HG02884 (cell line): ENCODE measurements around the gene FAM221A.
"Not testable (repeated sequence)": the region's sequence is repeated elsewhere in the genome, so short reads cannot be mapped to it uniquely, and the experiment has no call there.

Experiments
- ATAC-seq: cut with Tn5 transposase; IDR thresholded peaks from one replicate; pipeline ENCODE4 v1.9.1; 2021; ENCODE audit warnings: mild to moderate bottlenecking, moderate library complexity; ENCODE audit not compliant: unreplicated experiment

Gene FAM221A

DNA sequence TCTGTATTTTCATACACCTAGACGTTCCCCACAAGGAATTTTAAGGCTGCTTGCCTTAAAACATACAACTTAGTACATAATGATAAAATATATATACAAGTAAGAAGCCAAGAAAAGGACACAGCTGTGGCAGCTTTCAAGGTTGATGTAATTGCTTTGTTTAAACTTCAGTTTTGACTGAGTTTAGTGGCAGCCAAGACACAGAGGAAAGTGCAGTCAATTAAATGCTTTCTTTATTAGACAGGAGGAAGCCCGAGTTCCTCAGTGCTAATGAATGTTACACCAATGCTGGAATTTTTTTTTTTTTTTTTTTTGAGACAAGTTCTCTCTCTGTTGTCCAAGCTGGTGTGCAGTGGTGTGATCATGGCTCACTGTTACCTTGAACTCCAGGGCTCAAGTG is 18.8 kb downstream of the FAM221A start:
- ATAC-seq = no peak

DNA sequence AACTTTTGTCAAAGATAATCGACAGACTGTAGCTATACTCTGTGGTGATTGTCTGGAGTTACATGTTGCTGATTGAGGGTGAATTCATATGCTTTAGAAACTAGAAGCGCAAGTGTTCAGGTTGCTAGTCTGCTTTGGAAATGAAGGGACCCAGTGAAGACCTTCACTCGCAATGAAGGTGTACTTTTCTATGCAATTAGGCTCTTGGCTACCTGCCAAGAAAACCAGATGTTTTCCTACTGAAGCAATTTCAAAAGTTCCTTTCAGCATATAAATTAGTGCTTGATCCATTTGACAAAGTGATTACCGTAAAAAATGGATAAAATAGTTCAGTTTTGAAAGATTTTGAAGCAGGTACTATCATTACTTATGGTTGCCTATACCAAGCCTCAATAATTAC is 20.0 kb downstream of the FAM221A start:
- ATAC-seq = no peak

DNA sequence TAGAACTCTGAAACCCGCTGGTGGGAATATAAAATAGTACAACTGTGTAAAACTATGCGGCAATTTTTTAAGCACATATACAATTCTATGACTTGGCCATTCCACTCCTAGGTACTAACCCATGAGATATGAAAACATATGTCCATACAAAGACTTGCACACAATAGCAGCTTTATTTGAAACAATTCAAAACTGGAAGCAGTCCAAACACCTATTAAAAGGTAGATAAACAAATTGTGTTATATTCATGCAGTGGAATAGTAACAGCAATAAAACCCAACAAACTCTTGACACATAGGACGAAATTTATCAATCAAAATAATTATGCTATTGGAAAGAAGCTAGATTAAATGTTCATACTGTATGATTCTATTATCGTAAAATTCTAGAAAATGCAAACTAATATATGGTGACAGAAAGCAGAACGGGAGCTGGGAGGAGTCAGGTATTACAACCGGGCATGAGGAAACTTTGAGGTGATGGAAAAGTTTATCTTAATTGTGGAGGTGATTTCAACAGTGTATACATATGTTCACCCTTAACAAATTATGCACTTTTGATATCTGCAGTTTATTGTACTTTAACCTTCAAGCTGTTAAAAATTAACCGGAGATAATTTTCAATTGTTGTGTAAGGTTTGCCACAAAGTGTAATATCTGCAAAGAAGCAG is 29.2 kb downstream of the FAM221A start:
- ATAC-seq = no peak

DNA sequence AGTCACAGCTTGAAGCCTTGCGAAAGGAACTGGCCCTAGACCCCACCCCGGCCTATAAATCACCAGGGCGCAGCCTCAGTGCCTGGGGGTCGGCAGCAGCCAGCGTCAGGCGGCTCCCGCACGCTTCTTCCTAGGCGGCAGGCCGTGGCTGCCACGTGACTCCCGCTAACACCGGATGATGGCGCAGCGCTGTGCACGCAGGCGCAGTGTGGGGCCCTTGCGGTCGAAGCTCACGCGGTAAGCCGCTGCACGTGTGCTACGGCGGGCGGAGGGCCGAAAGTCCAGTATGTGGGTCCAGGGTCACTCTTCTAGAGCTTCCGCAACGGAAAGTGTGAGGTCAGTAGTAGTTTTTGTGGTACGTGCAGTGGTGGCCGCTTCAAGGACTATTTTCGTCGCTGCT is 30.0 kb downstream of the FAM221A start, which contains the start of gene STK31:
STK31 (plus strand) TSS at position 220 of the 400 bp plus-strand sequence; CDS start at position 287, 67 bp downstream.
- no peak for ATAC-seq

DNA sequence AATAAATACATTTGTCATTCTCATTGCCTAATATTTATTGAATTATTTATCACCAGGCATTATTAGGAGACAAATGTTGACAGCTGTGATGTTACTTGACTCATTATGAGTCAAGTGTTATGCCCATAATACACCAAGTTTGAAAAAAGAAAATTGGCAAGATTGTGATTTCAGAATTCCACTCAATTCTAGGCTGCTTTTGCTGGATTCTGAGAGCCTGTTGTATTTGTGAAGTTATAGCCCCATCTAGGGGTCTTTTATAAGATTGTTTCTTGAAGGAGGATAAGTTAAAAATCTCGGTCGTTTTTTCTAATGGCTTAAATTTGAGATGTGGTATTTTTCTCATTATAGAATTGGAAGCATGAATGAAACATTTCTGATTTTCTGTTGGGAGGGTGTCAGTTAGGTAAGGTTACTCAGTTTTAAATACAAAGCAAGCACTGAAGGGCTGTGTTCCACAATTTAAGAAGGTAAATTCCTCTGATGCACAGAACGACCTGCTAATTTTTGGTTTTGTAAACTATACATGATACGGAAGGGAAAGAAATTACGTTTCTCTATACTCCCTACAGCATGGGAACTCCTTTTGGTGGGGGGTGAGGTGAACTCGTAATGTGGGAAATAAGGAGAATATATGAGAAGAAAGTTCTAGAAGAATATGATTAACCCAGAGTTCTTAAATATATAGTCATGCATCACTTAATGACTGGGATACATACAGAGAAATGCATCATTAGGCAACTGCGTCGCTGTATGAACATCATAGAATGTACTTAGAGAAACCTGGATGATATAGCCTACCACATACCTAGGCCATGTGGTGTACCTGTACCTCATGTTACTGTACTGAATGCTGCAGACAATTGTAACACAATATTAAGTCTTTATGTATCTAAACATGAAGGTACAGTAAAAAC is 32.6 kb downstream of the FAM221A start:
- no peak for ATAC-seq

DNA sequence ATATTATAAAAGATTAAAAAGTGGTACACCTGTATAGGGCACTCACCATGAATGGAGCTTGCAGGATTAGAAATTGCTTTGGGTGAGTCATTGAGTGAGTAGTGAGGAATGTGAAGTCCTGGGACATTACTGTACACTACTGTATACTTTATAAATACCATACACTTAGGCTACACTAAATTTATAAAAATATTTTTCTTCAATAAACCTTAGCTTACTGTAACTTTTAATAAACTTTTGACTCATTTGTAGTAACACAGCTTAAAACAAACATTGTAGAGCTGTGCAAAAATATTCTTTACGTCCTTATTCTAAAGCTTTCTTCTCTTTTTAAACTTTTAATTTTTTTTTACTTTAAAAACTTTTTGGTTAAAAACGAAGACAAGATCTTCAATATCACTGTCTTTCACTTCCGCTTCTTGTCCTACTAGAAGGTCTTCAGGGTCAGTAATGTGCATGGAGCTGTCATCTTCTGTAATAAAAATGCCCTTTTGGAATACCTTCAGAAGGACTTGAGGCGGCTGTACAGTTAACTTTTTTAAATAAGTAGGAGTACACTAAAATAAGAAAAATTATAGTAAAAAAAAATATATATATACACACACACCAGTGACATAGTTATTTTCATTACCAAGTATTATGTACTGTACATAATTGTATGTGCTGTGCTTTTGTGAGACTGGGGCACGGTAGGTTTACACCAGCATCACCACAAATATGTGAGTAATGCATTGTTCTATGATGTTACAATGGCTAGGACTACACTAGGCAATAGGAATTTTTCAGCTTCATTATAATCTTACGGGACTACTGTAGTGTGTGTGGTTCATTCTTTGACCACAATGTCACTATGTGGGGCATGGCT is 33.5 kb downstream of the FAM221A start:
- ATAC-seq = no peak

DNA sequence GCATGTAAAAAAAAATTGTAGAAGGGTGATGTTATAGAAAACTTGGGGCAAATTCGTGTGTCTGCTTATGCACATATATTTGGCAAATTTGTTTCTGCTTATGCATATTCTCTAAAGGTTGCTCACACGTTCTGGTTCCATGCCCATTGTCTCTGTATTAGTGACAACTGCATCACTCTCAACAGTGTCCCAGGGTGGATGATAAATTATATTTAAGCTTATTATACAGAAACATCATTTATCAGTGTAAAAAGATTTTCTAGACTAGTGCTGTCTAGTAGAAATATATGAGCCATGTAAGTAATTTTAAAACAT is 34.1 kb downstream of the FAM221A start:
- ATAC-seq = no peak

DNA sequence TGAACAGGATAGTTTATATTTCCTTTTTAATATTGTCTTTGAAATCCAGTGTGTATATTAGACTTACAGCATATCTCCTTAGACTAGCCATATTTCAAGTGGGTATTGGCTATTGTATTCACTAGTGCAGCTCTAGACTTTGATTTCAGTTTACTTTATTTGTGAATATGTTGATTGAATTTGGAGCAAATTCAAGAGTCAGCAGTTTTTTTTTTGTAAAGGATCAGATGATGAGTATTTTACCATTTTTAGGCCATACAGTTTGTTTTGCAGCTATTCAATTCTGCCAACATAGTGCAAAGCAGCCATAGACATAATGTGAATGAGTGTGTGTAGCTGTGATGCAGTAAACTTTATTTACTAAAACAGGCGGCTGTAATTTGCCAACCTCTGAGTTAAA is 34.6 kb downstream of the FAM221A start:
- ATAC-seq = no peak

DNA sequence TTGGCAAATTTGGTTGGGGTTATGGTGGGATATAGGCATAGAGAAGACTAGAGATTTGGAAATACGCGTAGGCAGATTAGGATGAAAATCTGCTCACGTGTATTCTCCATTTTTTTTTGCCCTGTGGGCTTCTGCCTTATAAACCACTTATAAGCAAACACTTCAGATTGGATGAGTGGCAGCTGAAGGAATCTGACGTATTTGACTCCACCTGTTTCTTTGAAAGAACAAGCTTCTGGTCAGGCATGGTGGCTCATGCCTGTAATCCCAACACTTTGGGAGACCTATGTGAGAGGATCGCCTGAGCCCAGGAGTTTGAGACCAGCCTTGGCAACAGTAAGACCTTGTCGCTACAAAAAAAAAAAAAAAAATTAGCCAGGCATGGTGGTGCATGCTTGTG is 35.1 kb downstream of the FAM221A start:
- no peak for ATAC-seq

DNA sequence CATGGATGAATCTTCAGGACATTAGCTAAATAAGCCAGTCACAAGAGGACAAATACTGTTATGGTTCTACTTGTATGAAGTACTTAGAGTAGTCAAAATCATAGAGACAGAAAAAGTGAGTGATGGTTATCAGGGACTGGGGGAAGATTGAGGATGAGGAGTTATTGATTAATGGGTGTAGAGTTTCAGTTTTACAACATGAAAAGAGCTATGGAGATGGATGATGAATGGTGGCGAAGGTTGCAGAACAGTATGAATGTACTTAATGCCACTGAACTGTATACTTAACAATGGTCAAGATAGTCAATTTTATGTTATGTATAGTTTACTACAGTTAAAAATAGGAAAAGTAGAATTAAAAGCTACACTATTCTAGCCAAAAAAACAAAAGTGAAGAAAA is 37.8 kb downstream of the FAM221A start:
- no peak for ATAC-seq

DNA sequence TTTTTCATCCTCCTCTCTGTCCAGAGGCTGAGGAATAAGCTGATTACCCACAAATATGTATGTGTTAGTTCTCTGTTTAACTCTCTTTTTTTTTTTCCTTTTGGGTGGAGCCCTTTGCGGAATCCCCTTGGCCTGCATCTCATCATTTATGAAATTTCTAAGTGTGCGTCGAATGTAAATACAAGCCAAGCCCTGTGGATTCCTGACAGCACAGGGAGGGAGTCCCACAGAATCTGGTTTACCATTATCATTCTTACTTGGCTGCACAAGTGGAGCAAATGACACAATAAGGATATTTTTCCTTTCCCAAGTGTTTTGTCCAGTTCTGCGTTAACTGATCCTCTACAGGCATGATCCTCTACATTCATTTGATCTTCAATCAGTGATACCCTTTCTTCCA is 41.5 kb downstream of the FAM221A start:
- ATAC-seq = no peak

DNA sequence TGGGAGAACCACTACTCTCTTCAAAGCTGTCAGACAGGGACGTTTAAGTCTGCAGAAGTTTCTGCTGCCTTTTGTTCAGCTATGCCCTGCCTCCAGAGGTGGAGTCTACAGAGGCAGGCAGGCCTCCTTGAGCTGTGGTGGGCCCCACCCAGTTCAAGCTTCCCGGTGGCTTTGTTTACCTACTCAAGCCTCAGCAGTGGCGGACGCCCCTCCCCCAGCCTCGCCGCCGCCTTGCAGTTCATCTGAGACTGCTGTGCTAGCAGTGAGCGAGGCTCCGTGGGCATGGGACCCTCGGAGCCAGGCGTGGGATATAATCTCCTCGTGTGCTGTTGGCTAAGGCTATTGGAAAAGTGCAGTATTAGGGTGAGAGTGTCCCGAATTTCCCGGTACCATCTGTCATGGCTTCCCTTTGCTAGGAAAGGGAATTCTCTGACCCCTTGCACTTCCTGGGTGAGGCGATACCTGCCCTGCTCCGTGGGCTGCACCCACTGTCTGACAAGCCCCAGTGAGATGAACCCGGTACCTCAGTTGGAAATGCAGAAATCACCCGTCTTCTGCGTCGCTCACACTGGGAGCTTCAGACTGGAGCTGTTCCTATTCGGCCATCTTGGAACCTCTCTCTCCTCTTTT is 42.7 kb downstream of the FAM221A start:
- not testable (repeated sequence) for ATAC-seq

DNA sequence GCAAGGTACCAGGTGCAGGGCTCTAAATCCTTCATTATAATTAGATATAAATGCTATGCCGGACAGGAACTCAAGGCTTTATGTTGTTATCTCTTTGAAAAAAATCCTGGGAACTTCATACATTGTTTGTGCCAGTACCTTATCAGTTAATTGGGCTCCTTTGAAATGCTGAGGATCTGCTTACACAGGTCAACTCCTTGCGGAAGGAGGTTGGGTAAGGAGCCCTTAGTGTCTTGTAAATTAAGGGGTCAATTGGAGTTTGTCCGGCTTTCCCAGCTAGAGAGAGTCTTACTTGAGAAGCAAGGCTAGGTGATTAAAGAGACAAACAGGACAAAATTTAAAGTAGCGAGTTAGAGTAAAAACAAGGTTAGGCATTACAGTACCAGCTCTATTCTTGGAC is 44.1 kb downstream of the FAM221A start:
- not testable (repeated sequence) for ATAC-seq

DNA sequence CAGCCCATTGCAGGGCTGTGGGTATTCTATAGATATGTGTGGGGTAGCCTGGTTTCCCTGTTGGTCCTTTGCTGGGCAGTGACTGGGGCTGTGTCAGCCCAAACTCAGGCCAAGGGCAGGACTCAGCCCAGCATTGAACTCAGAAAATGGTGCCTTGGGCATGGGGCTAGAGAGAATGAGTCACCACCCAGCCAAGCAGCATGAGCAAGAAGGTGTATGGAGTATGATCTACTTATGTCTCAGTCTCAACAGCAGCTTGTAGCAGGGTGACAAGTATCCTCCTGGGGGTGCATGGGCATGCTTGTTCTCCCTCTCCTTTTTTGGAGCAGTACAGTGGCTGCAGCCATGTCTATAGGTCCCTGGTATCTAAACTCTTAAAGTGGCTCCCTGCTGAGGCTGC is 62.1 kb downstream of the FAM221A start:
- ATAC-seq = no peak

DNA sequence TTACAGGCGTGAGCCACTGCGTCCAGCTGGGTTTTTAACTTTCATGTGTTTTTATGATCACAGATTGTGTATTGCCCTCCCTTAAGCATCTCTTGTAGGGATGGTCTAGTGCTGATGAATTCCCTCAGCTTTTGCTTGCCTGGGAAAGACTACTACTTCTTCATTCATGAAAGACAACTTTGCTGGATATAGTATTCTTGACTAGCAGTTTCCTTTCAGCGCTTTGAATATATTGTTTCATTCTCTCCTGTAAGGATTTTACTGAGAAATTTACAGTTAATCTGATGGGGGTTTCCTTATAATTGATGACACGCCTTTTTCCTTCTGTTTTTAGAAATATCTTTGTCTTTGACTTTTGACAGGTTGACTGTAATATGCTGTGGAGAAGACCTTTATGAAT is 63.2 kb downstream of the FAM221A start:
- ATAC-seq = no peak

DNA sequence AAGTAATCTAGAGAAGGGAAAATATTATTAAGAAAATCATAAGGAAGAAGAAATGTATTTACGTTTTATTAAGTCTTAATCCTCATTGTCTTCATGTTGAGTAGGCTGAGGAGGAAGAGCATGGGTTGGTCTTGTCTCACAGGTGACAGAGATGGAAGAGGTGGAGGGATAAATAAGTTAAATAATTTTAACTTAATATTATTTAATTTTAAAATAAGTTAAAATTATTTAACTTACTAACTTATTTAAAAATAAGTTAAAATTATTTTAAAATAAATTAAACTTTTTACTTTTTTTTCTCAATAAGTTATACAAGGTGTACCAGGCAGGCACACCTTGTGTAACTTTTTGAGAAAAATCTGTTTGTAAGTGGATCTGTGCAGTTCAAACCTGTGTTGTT is 66.6 kb downstream of the FAM221A start:
- ATAC-seq = no peak

DNA sequence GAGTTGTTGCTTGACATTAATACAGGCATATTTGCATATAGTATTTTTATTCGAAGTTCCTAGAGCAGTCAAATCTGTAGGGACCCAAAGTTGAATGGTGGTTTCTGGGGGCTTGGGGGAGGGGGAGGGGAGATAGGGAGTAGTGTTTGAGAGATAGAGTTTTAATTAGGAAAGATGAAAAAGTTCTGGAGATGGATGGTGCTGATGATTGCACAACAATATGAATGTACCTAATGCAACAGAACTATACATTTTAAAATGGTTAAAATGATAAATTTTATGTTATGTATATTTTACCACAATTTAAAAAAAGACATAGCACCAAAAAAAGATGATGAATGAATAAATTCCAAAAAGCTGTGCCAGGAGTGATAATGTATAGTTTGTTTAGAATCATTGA is 71.9 kb downstream of the FAM221A start:
- ATAC-seq = no peak
